NCI-H82 treated with DMSO at 0.1 percent for 48 hours (cell line): ENCODE measurements around the gene GAS2L3.
"Not testable (repeated sequence)": the region's sequence is repeated elsewhere in the genome, so short reads cannot be mapped to it uniquely, and the experiment has no call there.

Experiments used
- DNase-seq: peaks from one replicate; lab custom pipeline; 2025; ENCODE audit not compliant: unreplicated experiment; lab: John Stamatoyannopoulos, UW

The GAS2L3 gene

GRCh38 chr12:100574187-100575074 is 947 bp downstream of the GAS2L3 start:
- DNase-seq = peak; percentile 6

- DNase-seq = no peak
These were observed 3.0 kb downstream of the GAS2L3 start for GRCh38 chr12:100576331-100577036.

GRCh38 chr12:100578923-100579322 is 5.4 kb downstream of the GAS2L3 start:
- DNase-seq = no peak

- no peak for DNase-seq
These were observed 6.4 kb downstream of the GAS2L3 start for GRCh38 chr12:100579844-100580243.

- no peak for DNase-seq
These were observed 10.8 kb downstream of the GAS2L3 start for GRCh38 chr12:100584256-100584655.

- no peak for DNase-seq
These were observed 18.5 kb downstream of the GAS2L3 start for GRCh38 chr12:100591979-100592378.

- no peak for DNase-seq
These were observed 20.0 kb downstream of the GAS2L3 start for GRCh38 chr12:100593490-100593889.

- DNase-seq = no peak
These were observed 28.1 kb downstream of the GAS2L3 start for GRCh38 chr12:100601626-100602025.

- not testable (repeated sequence) for DNase-seq
These were observed 29.5 kb downstream of the GAS2L3 start for GRCh38 chr12:100602997-100603396.

- DNase-seq = no peak
These were observed 35.3 kb downstream of the GAS2L3 start for GRCh38 chr12:100608776-100609175.

- DNase-seq = no peak
These were observed 37.4 kb downstream of the GAS2L3 start for GRCh38 chr12:100610666-100611430.

GRCh38 chr12:100612606-100613005 is 39.1 kb downstream of the GAS2L3 start:
- no peak for DNase-seq

- DNase-seq = no peak
These were observed 51.1 kb downstream of the GAS2L3 start for GRCh38 chr12:100624571-100624970.

GRCh38 chr12:100632445-100632892 is 59.0 kb downstream of the GAS2L3 start:
- no peak for DNase-seq

- not testable (repeated sequence) for DNase-seq
These were observed 59.8 kb downstream of the GAS2L3 start for GRCh38 chr12:100633082-100633785.

- no peak for DNase-seq
These were observed 69.8 kb downstream of the GAS2L3 start for GRCh38 chr12:100643246-100643645.

GRCh38 chr12:100646896-100647295 is 73.4 kb downstream of the GAS2L3 start:
- no peak for DNase-seq

- no peak for DNase-seq
These were observed 77.6 kb downstream of the GAS2L3 start for GRCh38 chr12:100651108-100651507.

- DNase-seq = no peak
These were observed 78.2 kb downstream of the GAS2L3 start for GRCh38 chr12:100651694-100652093.

GRCh38 chr12:100652488-100652887 is 79.0 kb downstream of the GAS2L3 start:
- DNase-seq = no peak

GRCh38 chr12:100656141-100656540 is 82.7 kb downstream of the GAS2L3 start:
- DNase-seq = no peak
